Medulla oblongata (tissue), 1 donor: ENCODE measurements around the gene GPR137B.
"Not testable (repeated sequence)": the region's sequence is repeated elsewhere in the genome, so short reads cannot be mapped to it uniquely, and the experiment has no call there.

Experiments used
- DNase-seq: peaks from one replicate; pipeline ENCODE4 v3.0.0-alpha.2; 2015; ENCODE audit errors: extremely low spot score

GPR137B gene

GRCh38 chr1:236144033-236144432, 1.7 kb downstream of the GPR137B start:
- no peak for DNase-seq

GRCh38 chr1:236144446-236145150, 2.3 kb downstream of the GPR137B start:
- DNase-seq: peak; percentile 49

- peak; percentile 27 for DNase-seq
Measured at GRCh38 chr1:236147068-236147467, 4.7 kb downstream of the GPR137B start.

- DNase-seq: no peak
Measured at GRCh38 chr1:236147521-236148469, 5.5 kb downstream of the GPR137B start.

- DNase-seq: no peak
Measured at GRCh38 chr1:236148470-236148845, 6.1 kb downstream of the GPR137B start.

- no peak for DNase-seq
Measured at GRCh38 chr1:236149003-236149595, 6.8 kb downstream of the GPR137B start.

- DNase-seq: no peak
Measured at GRCh38 chr1:236149696-236150228, 7.4 kb downstream of the GPR137B start.

- no peak for DNase-seq
Measured at GRCh38 chr1:236150311-236150955, 8.1 kb downstream of the GPR137B start.

- no peak for DNase-seq
Measured at GRCh38 chr1:236150986-236151385, 8.6 kb downstream of the GPR137B start.

GRCh38 chr1:236151739-236152424, 9.5 kb downstream of the GPR137B start:
- no peak for DNase-seq

GRCh38 chr1:236154126-236154525, 11.8 kb downstream of the GPR137B start:
- DNase-seq: no peak

GRCh38 chr1:236154671-236155398, 12.5 kb downstream of the GPR137B start:
- no peak for DNase-seq

GRCh38 chr1:236155399-236155767, 13.0 kb downstream of the GPR137B start:
- DNase-seq: no peak

GRCh38 chr1:236155841-236156503, 13.6 kb downstream of the GPR137B start:
- DNase-seq: no peak

GRCh38 chr1:236156512-236157208, 14.3 kb downstream of the GPR137B start:
- no peak for DNase-seq

GRCh38 chr1:236158072-236158471, 15.7 kb downstream of the GPR137B start:
- not testable (repeated sequence) for DNase-seq

GRCh38 chr1:236158719-236159118, 16.4 kb downstream of the GPR137B start:
- no peak for DNase-seq

- DNase-seq: no peak
Measured at GRCh38 chr1:236159704-236160539, 17.6 kb downstream of the GPR137B start.
